ENCODE results near the gene RAB6B.

Gene RAB6B

GRCh38 chr3:133934073-133934970 lies 38.6 kb upstream of the RAB6B start:
- no peaks in the 10 kb centered on the region for H3K9me3 Mint-ChIP-seq
- H3K27ac Mint-ChIP-seq = no peak overlapping the region
- H3K27me3 Mint-ChIP-seq = peaks cover 11% of the 10 kb centered on the region
- H3K4me1 Mint-ChIP-seq = peaks cover 5% of the 10 kb centered on the region
- no peaks in the 10 kb centered on the region for H3K36me3 Mint-ChIP-seq
- no peak overlapping the region for H3K4me3 Mint-ChIP-seq
- ATAC-seq = no peak

- no peak overlapping the region for H3K4me3 Mint-ChIP-seq
- no peak for ATAC-seq
- no peaks in the 10 kb centered on the region for H3K9me3 Mint-ChIP-seq
- H3K27ac Mint-ChIP-seq = no peak overlapping the region
- no peaks in the 10 kb centered on the region for H3K36me3 Mint-ChIP-seq
- H3K27me3 Mint-ChIP-seq = peaks cover 19% of the 10 kb centered on the region
- H3K4me1 Mint-ChIP-seq = peaks cover 6% of the 10 kb centered on the region
Measured at GRCh38 chr3:133933097-133934024, 37.7 kb upstream of the RAB6B start.

- Mint-ChIP-seq H3K27ac (no peak overlapping the region), H3K9me3 (no peaks in the 10 kb centered on the region)
Measured at GRCh38 chr3:133932009-133932408, 36.3 kb upstream of the RAB6B start.

GRCh38 chr3:133931084-133931483 lies 35.4 kb upstream of the RAB6B start:
- no peak overlapping the region for H3K27ac Mint-ChIP-seq
- no peak for ATAC-seq
- no peaks in the 10 kb centered on the region for H3K9me3 Mint-ChIP-seq
- peaks cover 22% of the 10 kb centered on the region for H3K4me1 Mint-ChIP-seq
- H3K36me3 Mint-ChIP-seq = no peaks in the 10 kb centered on the region
- H3K27me3 Mint-ChIP-seq = peaks cover 36% of the 10 kb centered on the region
- no peak overlapping the region for H3K4me3 Mint-ChIP-seq

More at GRCh38 chr3:133932009-133932408, 36.3 kb upstream of the RAB6B start:
- Mint-ChIP-seq H3K4me3 (no peak overlapping the region), H3K4me1 (peaks cover 17% of the 10 kb centered on the region), H3K27me3 (peaks cover 28% of the 10 kb centered on the region), H3K36me3 (no peaks in the 10 kb centered on the region)
- ATAC-seq = no peak

- peaks cover 30% of the 10 kb centered on the region for H3K27me3 Mint-ChIP-seq
- H3K4me3 Mint-ChIP-seq = no peak overlapping the region
- ATAC-seq = no peak
- no peaks in the 10 kb centered on the region for H3K9me3 Mint-ChIP-seq
- H3K27ac Mint-ChIP-seq = no peak overlapping the region
- peaks cover 22% of the 10 kb centered on the region for H3K4me1 Mint-ChIP-seq
- H3K36me3 Mint-ChIP-seq = no peaks in the 10 kb centered on the region
Measured at GRCh38 chr3:133930341-133930933, 34.8 kb upstream of the RAB6B start.

- Mint-ChIP-seq H3K4me1 (peaks cover 18% of the 10 kb centered on the region), H3K27ac (no peak overlapping the region), H3K27me3 (peaks cover 25% of the 10 kb centered on the region), H3K9me3 (no peaks in the 10 kb centered on the region), H3K4me3 (no peak overlapping the region), H3K36me3 (no peaks in the 10 kb centered on the region)
- no peak for ATAC-seq
Measured at GRCh38 chr3:133928903-133929607, 33.4 kb upstream of the RAB6B start.

GRCh38 chr3:133928136-133928893 lies 32.6 kb upstream of the RAB6B start:
- peaks cover 18% of the 10 kb centered on the region for H3K4me1 Mint-ChIP-seq
- ATAC-seq = peak; percentile 42
- H3K9me3 Mint-ChIP-seq = no peaks in the 10 kb centered on the region
- H3K27ac Mint-ChIP-seq = no peak overlapping the region
- no peaks in the 10 kb centered on the region for H3K36me3 Mint-ChIP-seq
- H3K4me3 Mint-ChIP-seq = peak overlapping the region; percentile 63
- peaks cover 25% of the 10 kb centered on the region for H3K27me3 Mint-ChIP-seq

GRCh38 chr3:133927540-133928066 lies 31.9 kb upstream of the RAB6B start:
- Mint-ChIP-seq H3K9me3 (no peaks in the 10 kb centered on the region), H3K27me3 (peaks cover 25% of the 10 kb centered on the region), H3K4me3 (peak overlapping the region; percentile 81), H3K4me1 (peaks cover 18% of the 10 kb centered on the region), H3K27ac (peak overlapping the region; percentile 66), H3K36me3 (no peaks in the 10 kb centered on the region)
- ATAC-seq = peak; percentile 88

- Mint-ChIP-seq H3K4me1 (peaks cover 18% of the 10 kb centered on the region), H3K27me3 (peaks cover 25% of the 10 kb centered on the region), H3K27ac (peak overlapping the region; percentile 66), H3K36me3 (no peaks in the 10 kb centered on the region), H3K9me3 (no peaks in the 10 kb centered on the region), H3K4me3 (peak overlapping the region; percentile 81)
- ATAC-seq = peak; percentile 18
Measured at GRCh38 chr3:133926736-133927539, 31.3 kb upstream of the RAB6B start.

- Mint-ChIP-seq H3K27ac (no peak overlapping the region), H3K4me1 (peaks cover 18% of the 10 kb centered on the region), H3K27me3 (peaks cover 25% of the 10 kb centered on the region), H3K4me3 (no peak overlapping the region), H3K9me3 (peaks cover 3% of the 10 kb centered on the region), H3K36me3 (no peaks in the 10 kb centered on the region)
- ATAC-seq = no peak
Measured at GRCh38 chr3:133925960-133926735, 30.5 kb upstream of the RAB6B start.

- no peak overlapping the region for H3K4me3 Mint-ChIP-seq
- no peak overlapping the region for H3K27ac Mint-ChIP-seq
- no peaks in the 10 kb centered on the region for H3K36me3 Mint-ChIP-seq
Measured at GRCh38 chr3:133924041-133924440, 28.4 kb upstream of the RAB6B start.

GRCh38 chr3:133921592-133921991 lies 25.9 kb upstream of the RAB6B start:
- ATAC-seq = no peak
- no peak overlapping the region for H3K4me3 Mint-ChIP-seq
- peaks cover 18% of the 10 kb centered on the region for H3K27me3 Mint-ChIP-seq
- no peak overlapping the region for H3K27ac Mint-ChIP-seq
- peaks cover 6% of the 10 kb centered on the region for H3K36me3 Mint-ChIP-seq
- peaks cover 1% of the 10 kb centered on the region for H3K4me1 Mint-ChIP-seq
- H3K9me3 Mint-ChIP-seq = peaks cover 8% of the 10 kb centered on the region

More at GRCh38 chr3:133924041-133924440, 28.4 kb upstream of the RAB6B start:
- H3K9me3 Mint-ChIP-seq = peaks cover 3% of the 10 kb centered on the region
- no peak for ATAC-seq
- peaks cover 24% of the 10 kb centered on the region for H3K27me3 Mint-ChIP-seq
- H3K4me1 Mint-ChIP-seq = peaks cover 18% of the 10 kb centered on the region

All from stimulated activated memory B cell treated with anti-CD40 and anti-IgM and Interleukin-4, amounts not matched to agents 10 μg/mL and 1 μg/mL and 100 μg/mL, for 72 hours (primary cell).